HG03469 (cell line): ENCODE results near the gene NR2C2.
"Not testable (repeated sequence)": the region's sequence is repeated elsewhere in the genome, so short reads cannot be mapped to it uniquely, and the experiment has no call there.

ENCODE experiments used
- ATAC-seq: cut with Tn5 transposase; IDR thresholded peaks from one replicate; pipeline ENCODE4 v1.9.1; 2021; ENCODE audit warnings: mild to moderate bottlenecking, moderate library complexity, moderate number of reproducible peaks; ENCODE audit not compliant: unreplicated experiment

Gene NR2C2

GRCh38 chr3:14947100-14947885 is at the start of gene NR2C2:
NR2C2 (plus strand) TSS chr3:14947583; CDS start chr3:15003915, 56,332 bp downstream.
- ATAC-seq = peak; percentile 36

- no peak for ATAC-seq
These were observed 48.5 kb upstream of the NR2C2 start for GRCh38 chr3:14898929-14899328.

- no peak for ATAC-seq
These were observed 47.3 kb upstream of the NR2C2 start for GRCh38 chr3:14899993-14900618.

- ATAC-seq = no peak
These were observed 46.2 kb upstream of the NR2C2 start for GRCh38 chr3:14900881-14901873.

GRCh38 chr3:14902719-14903118 is 44.7 kb upstream of the NR2C2 start:
- no peak for ATAC-seq

GRCh38 chr3:14903501-14903900 is 43.9 kb upstream of the NR2C2 start:
- not testable (repeated sequence) for ATAC-seq

- ATAC-seq = no peak
These were observed 42.2 kb upstream of the NR2C2 start for GRCh38 chr3:14905055-14905657.

- no peak for ATAC-seq
These were observed 40.9 kb upstream of the NR2C2 start for GRCh38 chr3:14906355-14906971.

GRCh38 chr3:14907043-14907966 is 40.1 kb upstream of the NR2C2 start:
- ATAC-seq = no peak

GRCh38 chr3:14909250-14909649 is 38.1 kb upstream of the NR2C2 start:
- no peak for ATAC-seq

GRCh38 chr3:14911651-14912050 is 35.7 kb upstream of the NR2C2 start:
- ATAC-seq = no peak

- ATAC-seq = no peak
These were observed 34.1 kb upstream of the NR2C2 start for GRCh38 chr3:14913071-14913925.

GRCh38 chr3:14913926-14914778 is 33.2 kb upstream of the NR2C2 start:
- ATAC-seq = no peak

GRCh38 chr3:14914779-14915117 is 32.6 kb upstream of the NR2C2 start:
- no peak for ATAC-seq

- no peak for ATAC-seq
These were observed 31.7 kb upstream of the NR2C2 start for GRCh38 chr3:14915636-14916222.

- no peak for ATAC-seq
These were observed 29.0 kb upstream of the NR2C2 start for GRCh38 chr3:14918356-14918860.

- no peak for ATAC-seq
These were observed 26.8 kb upstream of the NR2C2 start for GRCh38 chr3:14920536-14920935.
